ENCODE results near the gene CS.

DNA sequence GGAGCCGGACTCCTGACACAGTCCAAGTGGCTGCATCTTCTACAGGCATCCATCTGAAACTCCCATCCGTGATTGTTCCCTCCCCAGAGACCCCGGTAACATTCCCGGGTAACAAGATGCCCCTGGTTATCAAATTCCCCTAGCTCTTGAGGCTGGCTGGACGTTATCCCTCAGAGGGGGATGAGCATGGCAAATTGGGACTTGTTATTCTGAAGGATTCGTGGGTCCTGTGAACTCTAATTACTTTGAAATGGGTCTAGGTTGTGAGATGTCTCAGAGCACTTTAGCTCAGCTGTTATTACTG, 34.3 kb upstream of the CS start:
- TF ChIP-seq CTCF (IDR thresholded peaks at IDR 0.05) (no peak), POLR2A (IDR thresholded peaks at IDR 0.05) (no peak)

Measured in esophagus squamous epithelium (tissue), 4 donors.